Pancreas (tissue), 10 donors: ENCODE data around the gene AIM2. TPM values are rescaled to one million over a fixed set of nuclear protein-coding genes. Genes with fewer than 3 reads are reported as not detected.
"Not testable (repeated sequence)": the region's sequence is repeated elsewhere in the genome, so short reads cannot be mapped to it uniquely, and the experiment has no call there.

Experiments
- ATAC-seq, 4 donors: fragments of 200-7000 bp; cut with Tn5 transposase; one replicate each; pipeline versions ENCODE4 v1.8.0 to v1.9.1; 2020; ENCODE audit warnings: mild to moderate bottlenecking in 4 of 4, moderate library complexity in 4 of 4
- DNase-seq, 6 donors: peaks; one replicate each; pipeline ENCODE4 v3.0.0-alpha.2; 2020
- FAIRE-seq: peaks from 2 replicates; lab custom pipeline; 2012; peaks lifted over from hg19 to GRCh38; lab: Jason Lieb, UNC
- H3K27ac ChIP-seq, 4 donors: fragments of 200-600 bp; sonication (generic); 1 replicate in 3 of 4; 2 replicates in 1 of 4; pipeline versions ENCODE4 v1.5.0 to v1.8.0; 2020
- H3K27me3 ChIP-seq, 4 donors: fragments of 200-600 bp; one replicate each; pipeline ENCODE4 v1.8.0; 2021
- H3K36me3 ChIP-seq, 3 donors: fragments of 200-600 bp; sonication (generic) in 1 of 3; one replicate each; pipeline versions ENCODE4 v1.5.0 to v1.8.0; 2020 to 2021
- H3K4me1 ChIP-seq, 3 donors: fragments of 200-600 bp; one replicate each; pipeline ENCODE4 v1.8.0; 2021
- H3K4me3 ChIP-seq, 4 donors: fragments of 200-600 bp; sonication (generic) in 2 of 4; one replicate each; pipeline versions ENCODE4 v1.5.0 to v1.8.0; 2020 to 2021
- H3K9me3 ChIP-seq, 4 donors: fragments of 200-600 bp; one replicate each; pipeline ENCODE4 v1.8.0; 2021
- whole genome bisulfite sequencing, 2 donors: extraction: QIAGEN DNeasy Blood & Tissue Kit; methylation state at CpG; one replicate each; pipeline ENCODE4 v1.1.7; 2013; 5-methylcytosine and 5-hydroxymethylcytosine counted together
- intact Hi-C, 3 donors: fragments of 100-400 bp; cut with DNase I; formaldehyde crosslinking; loops; one replicate each; pipeline versions ENCODE4 v1.11.1 to v1.14.2; 2022
- polyA plus RNA-seq, 2 donors: library from polyadenylated mRNA; stranded (reverse); fragments of 200-250 nt; gene quantifications; one replicate each; pipeline ENCODE4 v1.2.3, GENCODE V29; 2013
- total RNA-seq, 6 donors: library from RNA; stranded (reverse); fragmentation: NEBNext Ultra II Directional in 4 of 6; extraction: Animal tissue kit (Norgen Biotek cat#: 25700) in 4 of 6; gene quantifications; one replicate each; pipeline versions ENCODE4 v1.2.1 to v1.2.4, GENCODE V29; 2021 to 2023
- TF ChIP-seq, protein P1 (sequence below), 4 donors: fragments of 200-600 bp; sonication (generic) in 3 of 4; IDR thresholded peaks; one replicate each; pipeline versions ENCODE4 v1.5.0 to v1.8.0; 2021; ENCODE audit warnings: antibody characterized with exemption in 4 of 4
- donor health status: healthy with polysubstance abuse.
- donor health status: DM: no; HTN: no; CAD: no; lungs with moderate emphysema.
- donor health status: DM: no; HTN: no; CAD: no.
- donor health status: control.
- donor health status: control.
- donor health status: Bipolar disorder and iron deficiency.
- donor health status: DM: yes; HTN: yes; CAD: no.
- donor health status: DM: no; HTN: no; CAD: no.
- donor health status: DM: no; HTN: no; CAD: no.
- donor health status: DM: yes; HTN: yes; CAD: no.

The AIM2 gene
- total and polyA plus RNA-seq, 8 donors: 0.07 to 0.47 (median 0.29) TPM; not detected in 3

DNA sequence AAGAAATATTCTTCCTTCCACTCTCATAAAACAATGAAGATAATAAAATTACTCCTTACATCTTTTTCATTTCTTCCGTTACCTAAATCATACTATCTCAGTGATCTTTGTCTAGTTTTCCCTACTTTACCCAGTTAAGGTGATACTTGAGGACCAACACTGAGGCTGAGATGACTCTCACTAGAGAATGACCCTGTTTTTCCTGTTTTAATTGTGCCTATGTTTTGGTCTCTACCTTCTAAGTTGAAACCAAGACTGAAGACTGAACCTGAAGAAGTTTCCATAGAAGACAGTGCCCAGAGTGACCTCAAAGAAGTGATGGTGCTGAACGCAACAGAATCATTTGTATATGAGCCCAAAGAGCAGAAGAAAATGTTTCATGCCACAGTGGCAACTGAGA, 25.1 kb downstream of the AIM2 start:
- DNase-seq: no peak
- H3K36me3 ChIP-seq: no peaks in the 10 kb centered on the region
- H3K9me3 ChIP-seq: no peaks in the 10 kb centered on the region
- TF ChIP-seq, protein P1, sequence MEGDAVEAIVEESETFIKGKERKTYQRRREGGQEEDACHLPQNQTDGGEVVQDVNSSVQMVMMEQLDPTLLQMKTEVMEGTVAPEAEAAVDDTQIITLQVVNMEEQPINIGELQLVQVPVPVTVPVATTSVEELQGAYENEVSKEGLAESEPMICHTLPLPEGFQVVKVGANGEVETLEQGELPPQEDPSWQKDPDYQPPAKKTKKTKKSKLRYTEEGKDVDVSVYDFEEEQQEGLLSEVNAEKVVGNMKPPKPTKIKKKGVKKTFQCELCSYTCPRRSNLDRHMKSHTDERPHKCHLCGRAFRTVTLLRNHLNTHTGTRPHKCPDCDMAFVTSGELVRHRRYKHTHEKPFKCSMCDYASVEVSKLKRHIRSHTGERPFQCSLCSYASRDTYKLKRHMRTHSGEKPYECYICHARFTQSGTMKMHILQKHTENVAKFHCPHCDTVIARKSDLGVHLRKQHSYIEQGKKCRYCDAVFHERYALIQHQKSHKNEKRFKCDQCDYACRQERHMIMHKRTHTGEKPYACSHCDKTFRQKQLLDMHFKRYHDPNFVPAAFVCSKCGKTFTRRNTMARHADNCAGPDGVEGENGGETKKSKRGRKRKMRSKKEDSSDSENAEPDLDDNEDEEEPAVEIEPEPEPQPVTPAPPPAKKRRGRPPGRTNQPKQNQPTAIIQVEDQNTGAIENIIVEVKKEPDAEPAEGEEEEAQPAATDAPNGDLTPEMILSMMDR (IDR thresholded peaks at IDR 0.05): no peak
- WGBS, 2 donors: 79 to 83% methylated on average over 2 of the region's 2 CpGs
- no peak overlapping the region for H3K4me3 ChIP-seq
- H3K4me1 ChIP-seq: no peaks in the 10 kb centered on the region
- H3K27me3 ChIP-seq: no peaks in the 10 kb centered on the region
- no peak for ATAC-seq
- intact Hi-C loops: no loop called here
- no peak for FAIRE-seq
- no peak overlapping the region for H3K27ac ChIP-seq

DNA sequence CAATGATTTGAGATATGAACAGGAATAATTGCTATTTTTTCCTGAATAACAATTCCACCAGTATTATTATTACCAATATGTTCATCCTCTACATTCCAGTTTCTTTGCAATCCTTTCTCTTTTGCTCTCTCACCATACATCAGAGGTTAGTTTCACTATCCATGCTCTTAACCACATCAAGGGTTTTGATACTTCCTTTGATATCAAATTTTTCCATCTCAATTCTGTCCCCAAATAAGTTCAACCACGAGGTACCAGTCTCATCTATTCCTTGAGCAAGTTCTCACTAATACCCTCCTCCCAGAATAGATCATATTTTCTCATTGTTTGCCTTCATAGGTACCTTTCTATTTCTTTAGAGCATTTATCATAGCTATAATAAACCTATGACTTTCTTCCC, 30.1 kb downstream of the AIM2 start:
- FAIRE-seq, H3K9me3 ChIP-seq, H3K27ac ChIP-seq, H3K4me1 ChIP-seq, intact Hi-C loops, ATAC-seq, H3K27me3 ChIP-seq, H3K4me3 ChIP-seq, DNase-seq, H3K36me3 ChIP-seq: not testable (repeated sequence)
- 31 to 38% methylated on average over 1 of the region's 1 CpG for WGBS, 2 donors

DNA sequence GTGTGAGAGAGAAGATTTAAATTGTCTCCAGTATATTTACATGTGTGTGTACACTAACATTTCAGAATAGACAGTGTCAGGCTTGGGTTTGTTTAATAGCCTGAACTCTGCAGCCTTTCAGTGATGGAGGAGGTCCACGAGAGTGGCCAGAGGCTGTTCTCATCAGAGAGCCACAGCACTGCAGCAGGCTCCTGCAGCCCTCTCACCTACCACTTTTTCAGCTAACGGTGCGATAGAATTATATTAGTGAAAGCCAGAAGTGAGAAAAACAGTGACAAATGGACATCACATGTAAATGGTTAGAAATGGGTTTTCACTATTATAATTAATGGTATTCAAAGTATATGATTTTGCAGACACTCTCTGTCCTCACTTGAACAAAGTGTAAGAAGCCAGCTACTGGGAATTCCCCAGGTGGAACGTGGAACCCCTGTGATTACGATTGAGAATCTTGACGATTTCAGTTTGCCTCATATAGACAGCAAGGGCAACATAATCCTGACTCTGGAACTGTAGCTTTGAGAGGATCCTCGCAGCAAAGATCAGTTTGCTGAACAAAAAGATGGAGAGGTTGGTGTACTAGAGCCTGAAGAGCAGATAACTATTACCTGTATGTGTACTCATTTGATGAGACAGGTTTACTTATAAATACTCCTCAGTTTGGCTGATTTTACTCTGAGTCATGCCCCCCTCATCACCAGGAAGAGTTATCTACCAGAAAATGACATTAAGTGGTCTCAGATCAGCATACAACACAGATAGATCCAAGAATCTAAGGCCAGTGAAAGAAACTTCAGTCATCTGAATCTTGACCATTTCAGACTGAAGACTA, 35.5 kb downstream of the AIM2 start:
- no peak for FAIRE-seq
- no peaks in the 10 kb centered on the region for H3K27me3 ChIP-seq
- H3K27ac ChIP-seq: no peak overlapping the region
- TF ChIP-seq, protein P1 (IDR thresholded peaks at IDR 0.05): no peak
- no peak for ATAC-seq
- DNase-seq: no peak
- WGBS, 2 donors: 64 to 76% methylated on average over 7 of the region's 7 CpGs
- no peaks in the 10 kb centered on the region for H3K36me3 ChIP-seq
- intact Hi-C loops: no loop called here
- no peaks in the 10 kb centered on the region for H3K4me1 ChIP-seq
- H3K9me3 ChIP-seq: no peaks in the 10 kb centered on the region
- no peak overlapping the region for H3K4me3 ChIP-seq

DNA sequence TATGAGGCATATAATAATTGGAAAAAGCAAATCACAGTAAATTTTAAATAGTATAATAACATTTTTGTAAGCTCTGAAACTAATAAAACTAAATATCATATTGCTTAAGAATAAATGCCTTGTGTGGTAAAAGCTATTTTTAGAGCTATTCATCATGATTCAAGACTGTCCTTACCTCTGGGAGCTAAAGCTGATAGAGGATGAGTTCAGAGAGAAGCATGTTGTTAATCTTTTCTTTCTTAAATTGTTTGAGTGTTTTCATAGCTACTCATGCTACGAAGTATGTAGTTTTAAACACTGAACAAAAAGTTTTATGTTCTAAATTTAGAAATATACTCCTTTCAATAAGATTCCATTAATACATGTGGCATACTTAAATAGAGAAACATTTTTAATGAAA, 36.4 kb downstream of the AIM2 start:
- Histone ChIP-seq H3K27ac (no peak overlapping the region), H3K36me3 (no peaks in the 10 kb centered on the region), H3K9me3 (no peaks in the 10 kb centered on the region), H3K4me3 (no peak overlapping the region), H3K27me3 (no peaks in the 10 kb centered on the region), H3K4me1 (no peaks in the 10 kb centered on the region)
- DNase-seq (no peak), FAIRE-seq (no peak), ATAC-seq (no peak)
- TF ChIP-seq, protein P1 (IDR thresholded peaks at IDR 0.05): no peak
- intact Hi-C loops: no loop called here
- 49 to 66% methylated on average over 1 of the region's 1 CpG for WGBS, 2 donors

DNA sequence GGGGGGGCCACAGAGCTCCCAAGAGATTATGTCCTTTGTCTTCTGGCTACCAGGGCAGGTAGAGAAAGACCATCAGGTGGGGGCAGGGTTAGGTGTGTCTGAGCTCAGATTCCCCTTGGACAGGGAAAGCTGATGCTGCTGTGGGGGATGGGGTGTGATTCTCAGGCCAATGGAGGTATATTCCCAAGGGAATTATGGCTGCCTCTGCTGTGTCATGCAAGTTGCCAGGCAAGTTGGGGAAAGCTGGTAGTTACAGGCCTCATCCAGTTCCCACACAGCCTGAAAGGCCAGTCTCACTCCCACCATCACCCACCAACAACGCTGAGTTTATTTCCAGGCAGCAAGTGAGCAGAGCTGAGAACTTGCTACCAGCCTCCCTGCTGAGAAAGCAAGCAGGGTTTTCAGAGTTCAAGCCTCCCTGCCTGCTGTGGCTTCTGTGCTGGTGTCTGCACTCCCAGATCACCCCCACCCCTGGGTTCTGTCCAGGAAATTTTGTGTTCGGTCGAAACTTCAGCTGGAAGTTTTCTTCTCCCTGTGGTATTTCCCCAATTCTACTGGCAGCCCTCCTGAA, 45.6 kb downstream of the AIM2 start:
- ATAC-seq (no peak), DNase-seq (no peak), FAIRE-seq (no peak)
- no peak overlapping the region for H3K27ac ChIP-seq
- H3K4me1 ChIP-seq: no peaks in the 10 kb centered on the region
- no peaks in the 10 kb centered on the region for H3K36me3 ChIP-seq
- 25 to 41% methylated on average over 3 of the region's 3 CpGs for WGBS, 2 donors
- TF ChIP-seq, protein P1 (IDR thresholded peaks at IDR 0.05): no peak
- H3K27me3 ChIP-seq: no peaks in the 10 kb centered on the region
- no peak overlapping the region for H3K4me3 ChIP-seq
- intact Hi-C loops: no loop called here
- H3K9me3 ChIP-seq: no peaks in the 10 kb centered on the region
